Muscle layer of duodenum (tissue), 2 donors: Measurements from ENCODE around the gene PDE4B.

Experiments
- H3K27ac ChIP-seq: one replicate; pipeline ENCODE4 v1.7.0; 2013; ENCODE audit warnings: mild to moderate bottlenecking, low read length
- H3K27me3 ChIP-seq: one replicate; pipeline ENCODE4 v1.7.0; 2013; ENCODE audit warnings: low read depth, mild to moderate bottlenecking, control low read depth, low read length
- H3K36me3 ChIP-seq, 2 donors: one replicate each; pipeline ENCODE4 v1.7.0; 2013; ENCODE audit warnings: low read length in 2 of 2, control low read depth in 1 of 2, mild to moderate bottlenecking in 1 of 2; ENCODE audit not compliant: insufficient read depth in 2 of 2, control insufficient read depth in 1 of 2
- H3K4me1 ChIP-seq, 2 donors: one replicate each; pipeline ENCODE4 v1.7.0; 2013; ENCODE audit warnings: low read length in 2 of 2, mild to moderate bottlenecking in 2 of 2, control low read depth in 1 of 2, moderate library complexity in 1 of 2; ENCODE audit not compliant: insufficient read depth in 2 of 2, control insufficient read depth in 1 of 2
- H3K4me3 ChIP-seq, 2 donors: one replicate each; pipeline ENCODE4 v1.7.0; 2013; ENCODE audit warnings: low read length in 2 of 2, low read depth in 1 of 2, mild to moderate bottlenecking in 1 of 2
- H3K9me3 ChIP-seq, 2 donors: one replicate each; pipeline ENCODE4 v1.7.0; 2013; ENCODE audit warnings: low read length in 2 of 2, control low read depth in 1 of 2, mild to moderate bottlenecking in 1 of 2; ENCODE audit not compliant: control insufficient read depth in 1 of 2
- donor health status: healthy.

The PDE4B gene

DNA sequence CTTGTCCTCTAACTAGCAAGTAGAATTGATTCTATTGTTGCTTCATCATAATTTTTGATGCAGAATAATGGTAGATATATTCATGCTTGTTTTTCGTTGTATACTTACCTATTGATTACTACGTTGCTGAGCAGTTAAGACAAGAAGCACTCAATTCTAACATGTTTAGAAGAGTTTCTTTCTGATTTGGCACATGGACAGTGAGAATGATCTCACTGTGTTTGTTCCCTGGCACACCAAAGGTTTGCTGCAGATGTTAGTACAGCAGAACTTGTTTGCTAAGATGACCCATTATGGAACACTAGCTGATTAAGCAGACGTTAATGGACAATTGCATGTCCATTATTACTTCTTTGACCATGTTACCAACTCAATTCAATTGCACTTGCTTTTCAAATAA is 556.5 kb downstream of the PDE4B start:
- Histone ChIP-seq H3K9me3 (no peaks in the 10 kb centered on the region), H3K27me3 (no peaks in the 10 kb centered on the region), H3K4me3 (no peak overlapping the region), H3K4me1 (peaks cover 29 to 38% of the 10 kb centered on the region in 2 donors), H3K27ac (peak overlapping the region; percentile 41), H3K36me3 (no peaks in the 10 kb centered on the region)

GRCh38 chr1:66350001-66350547 is 557.4 kb downstream of the PDE4B start:
- peak overlapping the region; percentile 41 for H3K27ac ChIP-seq
- H3K36me3 ChIP-seq: no peaks in the 10 kb centered on the region
- H3K4me1 ChIP-seq: peaks cover 29 to 46% of the 10 kb centered on the region in 2 donors
- no peaks in the 10 kb centered on the region for H3K9me3 ChIP-seq
- no peaks in the 10 kb centered on the region for H3K27me3 ChIP-seq
- H3K4me3 ChIP-seq: no peak overlapping the region

- H3K27ac ChIP-seq: peak overlapping the region; percentile 15
- H3K9me3 ChIP-seq: no peaks in the 10 kb centered on the region
- H3K27me3 ChIP-seq: no peaks in the 10 kb centered on the region
- H3K4me3 ChIP-seq: no peak overlapping the region
- peaks cover 0 to 3% of the 10 kb centered on the region in 2 donors for H3K36me3 ChIP-seq
- peaks cover 29 to 46% of the 10 kb centered on the region in 2 donors for H3K4me1 ChIP-seq
Observed at GRCh38 chr1:66351478-66351877, 558.8 kb downstream of the PDE4B start.

DNA sequence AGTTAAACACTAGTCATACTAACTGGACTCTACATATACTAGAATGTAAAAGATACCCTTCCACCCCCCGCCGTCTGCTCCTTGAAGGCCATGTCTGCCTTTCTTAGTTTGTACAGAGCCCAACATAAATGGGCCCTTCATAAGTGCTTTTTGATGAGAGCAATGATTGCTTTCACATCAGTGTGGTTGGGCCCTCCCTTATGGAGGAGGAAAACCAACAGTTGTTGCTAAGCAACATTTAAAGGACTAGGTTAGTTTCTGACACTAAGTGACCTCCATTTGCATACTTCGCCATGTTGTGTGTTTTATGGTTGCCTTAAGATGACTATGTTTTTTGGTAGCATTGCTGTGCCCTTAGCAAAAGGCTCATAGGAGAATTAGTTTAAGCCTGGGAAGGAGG is 559.2 kb downstream of the PDE4B start:
- Histone ChIP-seq H3K36me3 (peaks cover 0 to 3% of the 10 kb centered on the region in 2 donors), H3K4me3 (no peak overlapping the region), H3K9me3 (no peaks in the 10 kb centered on the region), H3K27ac (peak overlapping the region; percentile 15), H3K4me1 (peaks cover 29 to 46% of the 10 kb centered on the region in 2 donors), H3K27me3 (no peaks in the 10 kb centered on the region)

DNA sequence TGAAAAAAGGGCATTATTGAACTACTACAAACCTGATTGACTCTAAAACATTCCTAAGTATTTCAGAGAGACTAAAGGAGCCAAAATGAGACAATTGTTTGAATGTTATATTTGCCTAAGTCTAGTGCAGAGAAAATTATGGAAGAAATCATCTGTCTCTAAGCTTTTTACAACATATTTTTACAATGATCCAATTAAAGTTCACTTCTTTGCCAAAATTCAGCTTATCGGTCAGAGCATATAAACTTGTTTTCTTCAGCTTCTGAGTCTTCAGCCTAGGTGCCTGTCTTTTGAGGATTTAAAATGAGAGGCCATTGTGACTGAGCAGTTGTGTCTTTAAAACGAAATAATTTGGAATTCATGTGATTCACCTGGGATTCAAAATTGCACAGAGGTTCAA is 560.1 kb downstream of the PDE4B start:
- Histone ChIP-seq H3K27ac (no peak overlapping the region), H3K4me3 (no peak overlapping the region), H3K27me3 (no peaks in the 10 kb centered on the region), H3K4me1 (peaks cover 29 to 46% of the 10 kb centered on the region in 2 donors), H3K9me3 (no peaks in the 10 kb centered on the region), H3K36me3 (peaks cover 0 to 3% of the 10 kb centered on the region in 2 donors)

DNA sequence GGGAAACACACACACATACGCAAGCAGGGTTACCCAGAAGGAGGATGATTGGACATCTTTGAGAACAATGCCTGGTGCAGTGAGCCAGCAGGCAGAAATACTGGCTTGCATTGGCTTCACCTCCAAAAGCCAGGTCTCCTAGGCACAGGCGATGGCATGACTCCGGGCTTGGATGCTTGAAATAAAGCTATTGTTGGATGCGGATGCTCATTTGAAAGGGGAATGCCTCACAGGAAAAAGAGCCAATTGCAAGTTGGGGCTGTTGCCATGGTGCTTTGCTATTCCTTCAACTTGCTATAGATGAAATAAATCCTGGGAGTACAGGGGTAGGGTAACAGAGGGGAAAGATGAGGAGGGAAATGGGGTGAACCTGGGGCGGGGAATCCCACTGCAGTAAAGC is 560.6 kb downstream of the PDE4B start:
- H3K27me3 ChIP-seq: no peaks in the 10 kb centered on the region
- peaks cover 0 to 3% of the 10 kb centered on the region in 2 donors for H3K36me3 ChIP-seq
- no peak overlapping the region for H3K27ac ChIP-seq
- H3K4me1 ChIP-seq: peaks cover 29 to 46% of the 10 kb centered on the region in 2 donors
- no peak overlapping the region for H3K4me3 ChIP-seq
- no peaks in the 10 kb centered on the region for H3K9me3 ChIP-seq

- Histone ChIP-seq H3K27me3 (no peaks in the 10 kb centered on the region), H3K4me1 (peaks cover 22 to 50% of the 10 kb centered on the region in 2 donors), H3K4me3 (peak overlapping the region in 1 of 2 donors; percentile 7), H3K27ac (no peak overlapping the region), H3K9me3 (no peaks in the 10 kb centered on the region), H3K36me3 (peaks cover 0 to 3% of the 10 kb centered on the region in 2 donors)
Observed at GRCh38 chr1:66354311-66355201, 561.9 kb downstream of the PDE4B start.

DNA sequence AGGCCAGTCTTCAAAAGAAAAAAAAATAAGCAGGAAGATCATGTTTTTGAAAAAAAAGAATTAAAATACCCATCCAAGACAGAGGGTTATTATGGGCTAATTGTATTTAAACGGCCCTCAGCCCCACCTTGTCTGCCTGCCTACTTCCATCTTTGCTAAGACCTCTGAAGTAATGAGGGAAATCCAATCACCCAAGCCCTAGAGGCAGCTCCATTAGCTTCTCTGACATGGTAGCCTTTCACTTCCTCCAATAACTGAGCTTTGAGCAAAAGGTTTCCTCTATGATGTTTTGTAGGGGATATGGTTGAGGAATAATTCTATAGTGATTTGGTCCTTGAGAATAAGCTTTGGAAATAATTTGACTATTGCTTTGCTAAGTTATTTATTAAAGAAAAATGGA is 563.1 kb downstream of the PDE4B start:
- H3K4me3 ChIP-seq: no peak overlapping the region
- H3K36me3 ChIP-seq: peaks cover 0 to 3% of the 10 kb centered on the region in 2 donors
- H3K27me3 ChIP-seq: no peaks in the 10 kb centered on the region
- no peak overlapping the region for H3K27ac ChIP-seq
- H3K9me3 ChIP-seq: no peaks in the 10 kb centered on the region
- peaks cover 27 to 54% of the 10 kb centered on the region in 2 donors for H3K4me1 ChIP-seq

GRCh38 chr1:66356605-66357004 is 563.9 kb downstream of the PDE4B start:
- Histone ChIP-seq H3K9me3 (no peaks in the 10 kb centered on the region), H3K4me3 (no peak overlapping the region), H3K4me1 (peaks cover 27 to 50% of the 10 kb centered on the region in 2 donors), H3K36me3 (peaks cover 3% of the 10 kb centered on the region in 2 donors), H3K27me3 (no peaks in the 10 kb centered on the region), H3K27ac (no peak overlapping the region)

DNA sequence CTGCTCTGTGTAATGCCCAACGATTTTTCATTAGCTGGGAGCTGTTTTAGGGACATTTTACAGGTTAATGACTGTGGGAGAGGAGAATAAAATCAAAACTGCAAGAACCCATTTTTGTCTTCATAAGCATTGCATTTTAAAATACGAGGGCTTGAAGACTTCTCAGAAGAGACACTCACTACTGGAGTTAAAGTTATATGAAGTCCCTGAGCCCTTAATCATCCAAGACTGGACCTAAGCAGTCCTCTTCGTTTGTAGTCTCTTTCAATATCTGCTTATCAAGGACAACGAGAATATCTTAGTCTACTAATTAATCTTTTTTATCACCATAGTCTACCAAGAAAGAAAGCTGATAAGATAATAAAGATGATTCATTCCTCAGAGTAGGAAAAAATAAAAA is 564.3 kb downstream of the PDE4B start:
- no peak overlapping the region for H3K4me3 ChIP-seq
- peaks cover 5 to 7% of the 10 kb centered on the region in 2 donors for H3K36me3 ChIP-seq
- H3K4me1 ChIP-seq: peaks cover 25 to 46% of the 10 kb centered on the region in 2 donors
- H3K27me3 ChIP-seq: no peaks in the 10 kb centered on the region
- H3K9me3 ChIP-seq: no peaks in the 10 kb centered on the region
- H3K27ac ChIP-seq: no peak overlapping the region

GRCh38 chr1:66357478-66358197 is 564.9 kb downstream of the PDE4B start:
- H3K36me3 ChIP-seq: peaks cover 11 to 13% of the 10 kb centered on the region in 2 donors
- H3K27me3 ChIP-seq: no peaks in the 10 kb centered on the region
- peaks cover 19 to 43% of the 10 kb centered on the region in 2 donors for H3K4me1 ChIP-seq
- no peaks in the 10 kb centered on the region for H3K9me3 ChIP-seq
- H3K27ac ChIP-seq: no peak overlapping the region
- H3K4me3 ChIP-seq: no peak overlapping the region
